GM15510 (cell line): ENCODE measurements around the gene SLC2A9.

Experiments used
- POLR2A ChIP-seq: IDR thresholded peaks from 3 replicates; pipeline ENCODE4 v1.6.1; 2011; ENCODE audit warnings: borderline replicate concordance; ENCODE audit not compliant: insufficient read length; ENCODE audit errors: extremely low read depth

Gene SLC2A9

GRCh38 chr4:9979101-9979701, 42.1 kb downstream of the SLC2A9 start:
- TF ChIP-seq POLR2A = no peak

GRCh38 chr4:9977518-9978031, 43.7 kb downstream of the SLC2A9 start:
- TF ChIP-seq POLR2A = no peak

GRCh38 chr4:9976781-9977180, 44.5 kb downstream of the SLC2A9 start:
- no peak for TF ChIP-seq POLR2A

- TF ChIP-seq POLR2A = no peak
Measured at GRCh38 chr4:9976293-9976692, 45.0 kb downstream of the SLC2A9 start.

GRCh38 chr4:9971711-9972110, 49.6 kb downstream of the SLC2A9 start:
- no peak for TF ChIP-seq POLR2A

- no peak for TF ChIP-seq POLR2A
Measured at GRCh38 chr4:9970399-9971011, 50.8 kb downstream of the SLC2A9 start.

- TF ChIP-seq POLR2A = no peak
Measured at GRCh38 chr4:9969526-9970398, 51.5 kb downstream of the SLC2A9 start.

GRCh38 chr4:9968472-9968871, 52.8 kb downstream of the SLC2A9 start:
- no peak for TF ChIP-seq POLR2A

- no peak for TF ChIP-seq POLR2A
Measured at GRCh38 chr4:9964879-9965278, 56.4 kb downstream of the SLC2A9 start.

- TF ChIP-seq POLR2A = no peak
Measured at GRCh38 chr4:9963328-9963727, 58.0 kb downstream of the SLC2A9 start.

- TF ChIP-seq POLR2A = no peak
Measured at GRCh38 chr4:9962611-9963314, 58.5 kb downstream of the SLC2A9 start.

- TF ChIP-seq POLR2A = no peak
Measured at GRCh38 chr4:9954468-9954867, 66.8 kb downstream of the SLC2A9 start.

- TF ChIP-seq POLR2A = no peak
Measured at GRCh38 chr4:9953089-9953488, 68.2 kb downstream of the SLC2A9 start.

GRCh38 chr4:9952415-9952950, 68.8 kb downstream of the SLC2A9 start:
- no peak for TF ChIP-seq POLR2A
